Measurements from ENCODE around the gene HARS1. TPM values are rescaled to one million over a fixed set of nuclear protein-coding genes. Genes with fewer than 3 reads are reported as not detected.
"Not testable (repeated sequence)": the region's sequence is repeated elsewhere in the genome, so short reads cannot be mapped to it uniquely, and the experiment has no call there.

Gene HARS1
- total and polyA plus RNA-seq, 10 donors = 38.4 to 53.9 (median 46.1) TPM

- intact Hi-C loops (cut with DNase I; ENCODE audit: low total_unique reads) = no loop called here
- Histone ChIP-seq H3K36me3 (peaks cover 0 to 99% (median 83%) of the 10 kb centered on the region in 6 donors), H3K4me3 (no peak overlapping the region), H3K4me1 (peaks cover 1 to 15% (median 8%) of the 10 kb centered on the region in 6 donors), H3K27me3 (replicated peaks in 1 of 7) (no peaks in the 10 kb centered on the region), H3K27ac (no peak overlapping the region), H3K9me3 (no peaks in the 10 kb centered on the region)
- TF ChIP-seq POLR2A (IDR thresholded peaks at IDR 0.05) (no peak), CTCF (IDR thresholded peaks at IDR 0.05 in 8 of 11, conservative IDR thresholded peaks at IDR 0.05 in 3 of 11) (no peak), POLR2AphosphoS5 (IDR thresholded peaks at IDR 0.05) (no peak)
- DNase-seq = no peak
- 94 to 99% (median 98%) methylated on average over 4 to 6 of the region's 7 CpGs for WGBS, 5 donors
Measured at GRCh38 chr5:140671472-140672125, 19.6 kb downstream of the HARS1 start.

- intact Hi-C loops (cut with DNase I; ENCODE audit: low total_unique reads); H3K9me3 ChIP-seq; DNase-seq; H3K27ac ChIP-seq; H3K4me3 ChIP-seq; H3K27me3 ChIP-seq (replicated peaks in 1 of 7): not testable (repeated sequence)
- peaks cover 5 to 20% (median 13%) of the 10 kb centered on the region in 6 donors for H3K4me1 ChIP-seq
- WGBS, 5 donors = 93 to 100% (median 94%) methylated on average over 2 to 4 of the region's 4 CpGs
- H3K36me3 ChIP-seq = peaks cover 0 to 93% (median 78%) of the 10 kb centered on the region in 6 donors
Measured at GRCh38 chr5:140671035-140671434, 20.1 kb downstream of the HARS1 start.

- Histone ChIP-seq H3K4me1 (peaks cover 13 to 42% (median 29%) of the 10 kb centered on the region in 6 donors), H3K27me3 (replicated peaks in 1 of 7) (no peaks in the 10 kb centered on the region), H3K9me3 (no peaks in the 10 kb centered on the region), H3K4me3 (peak within 1 kb of the TSS; percentile 67 to 100 (median 96)), H3K36me3 (peaks cover 6 to 68% (median 53%) of the 10 kb centered on the region in 6 donors), H3K27ac (peak within 1 kb of the TSS; percentile 86 to 98 (median 94))
- intact Hi-C loops (cut with DNase I; ENCODE audit: low total_unique reads) = no loop called here
- TF ChIP-seq CTCF (IDR thresholded peaks at IDR 0.05 in 8 of 11, conservative IDR thresholded peaks at IDR 0.05 in 3 of 11) (peak in 1 of 11 experiments; percentile 38), POLR2AphosphoS5 (IDR thresholded peaks at IDR 0.05) (peak; percentile 96 to 98 (median 97)), POLR2A (IDR thresholded peaks at IDR 0.05) (peak in 2 of 3 donors; percentile 14 to 18)
- 0 to 2% (median 1%) methylated on average over 34 to 54 of the region's 54 CpGs for WGBS, 5 donors
- DNase-seq = peak; percentile 100
Measured at GRCh38 chr5:140664359-140665119, 26.6 kb downstream of the HARS1 start, which contains the start of gene WDR55. Gene WDR55, plus strand, starts transcription at chr5:140664904. Its CDS starts 9 bp downstream, at chr5:140664913.

- Histone ChIP-seq H3K4me1 (peaks cover 13 to 42% (median 29%) of the 10 kb centered on the region in 6 donors), H3K4me3 (peak overlapping the region; percentile 67 to 100 (median 96)), H3K9me3 (no peaks in the 10 kb centered on the region), H3K27me3 (replicated peaks in 1 of 7) (no peaks in the 10 kb centered on the region), H3K36me3 (peaks cover 10 to 68% (median 53%) of the 10 kb centered on the region in 6 donors), H3K27ac (peak overlapping the region; percentile 86 to 98 (median 94))
- WGBS, 5 donors = 16 to 47% (median 27%) methylated on average over 18 of the region's 18 CpGs
- no peak for DNase-seq
- intact Hi-C loops (cut with DNase I; ENCODE audit: low total_unique reads) = no loop called here
- TF ChIP-seq POLR2AphosphoS5 (IDR thresholded peaks at IDR 0.05) (no peak), POLR2A (IDR thresholded peaks at IDR 0.05) (no peak), CTCF (IDR thresholded peaks at IDR 0.05 in 8 of 11, conservative IDR thresholded peaks at IDR 0.05 in 3 of 11) (no peak)
Measured at GRCh38 chr5:140664030-140664358, 27.2 kb downstream of the HARS1 start.

GRCh38 chr5:140660371-140660770, 30.8 kb downstream of the HARS1 start:
- H3K27ac ChIP-seq; DNase-seq; H3K9me3 ChIP-seq; intact Hi-C loops (cut with DNase I; ENCODE audit: low total_unique reads); H3K4me3 ChIP-seq; H3K27me3 ChIP-seq (replicated peaks in 1 of 7): not testable (repeated sequence)
- Histone ChIP-seq H3K36me3 (peaks cover 17 to 82% (median 77%) of the 10 kb centered on the region in 6 donors), H3K4me1 (peaks cover 0 to 15% (median 9%) of the 10 kb centered on the region in 6 donors)
- WGBS, 5 donors = 88 to 98% (median 94%) methylated on average over 6 of the region's 6 CpGs

Data from spleen (tissue), 11 donors.